Activated CD8-positive, alpha-beta T cell treated with anti-CD3 and anti-CD28 coated beads for 36 hours (primary cell): ENCODE results near the gene ZNF521. TPM values are rescaled to one million over a fixed set of nuclear protein-coding genes. Genes with fewer than 3 reads are reported as not detected.

ENCODE experiments used
- ATAC-seq: fragments of 200-7000 bp; cut with Tn5 transposase; one replicate; pipeline ENCODE4 v1.10.0; 2021; ENCODE audit warnings: mild to moderate bottlenecking, moderate library complexity
- CTCF ChIA-PET: fragments of 350-600 bp; sonication (Branson Sonifier 250); formaldehyde crosslinking; loops from one replicate; lab custom pipeline; 2021; ENCODE audit warnings: antibody characterized with exemption; lab: Charles Lee
- POLR2A ChIA-PET: fragments of 350-600 bp; sonication (Branson Sonifier 250); formaldehyde crosslinking; loops from one replicate; lab custom pipeline; 2021; ENCODE audit warnings: antibody characterized with exemption; lab: Charles Lee
- DNase-seq: peaks from one replicate; pipeline ENCODE4 v3.0.0-alpha.2; 2020
- H3K27ac Mint-ChIP-seq: one replicate; pipeline ENCODE4 v1.8.0; 2021; ENCODE audit warnings: mild to moderate bottlenecking, mixed read lengths
- H3K27me3 Mint-ChIP-seq: one replicate; pipeline ENCODE4 v1.8.0; 2021; ENCODE audit warnings: mixed read lengths
- H3K36me3 Mint-ChIP-seq: one replicate; pipeline ENCODE4 v1.8.0; 2021; ENCODE audit warnings: low read depth, mixed read lengths
- H3K4me1 Mint-ChIP-seq: one replicate; pipeline ENCODE4 v1.8.0; 2021; ENCODE audit warnings: low read depth, mixed read lengths
- H3K4me3 Mint-ChIP-seq: one replicate; pipeline ENCODE4 v1.8.0; 2021; ENCODE audit warnings: mild to moderate bottlenecking, moderate library complexity, mixed read lengths
- H3K9me3 Mint-ChIP-seq: one replicate; pipeline ENCODE4 v1.8.0; 2021; ENCODE audit warnings: mixed read lengths
- CTCF ChIP-seq: fragments of 200-600 bp; IDR thresholded peaks from one replicate; pipeline ENCODE4 v1.8.0; 2022; ENCODE audit warnings: antibody characterized with exemption, mild to moderate bottlenecking
- intact Hi-C: fragments of 100-400 bp; cut with micrococcal nuclease; formaldehyde crosslinking; loops from one replicate; pipeline ENCODE4 v1.10.0; 2022
- total RNA-seq, 2 experiments: library from RNA; stranded (reverse); gene quantifications; one replicate each; pipeline ENCODE4 v1.2.3, GENCODE V29; 2021

ZNF521 gene
- total RNA-seq, 2 experiments from 2014 or later = not detected

- no peaks in the 10 kb centered on the region for H3K9me3 Mint-ChIP-seq
- H3K36me3 Mint-ChIP-seq = no peaks in the 10 kb centered on the region
- DNase-seq (no peak), ATAC-seq (no peak)
- no peaks in the 10 kb centered on the region for H3K4me1 Mint-ChIP-seq
- ChIA-PET CTCF (no interaction called here), POLR2A (no interaction called here)
- no peak overlapping the region for H3K4me3 Mint-ChIP-seq
- intact Hi-C loops = no loop called here
- H3K27me3 Mint-ChIP-seq = peaks cover 3% of the 10 kb centered on the region
- no peak for TF ChIP-seq CTCF
- no peak overlapping the region for H3K27ac Mint-ChIP-seq
Measured at GRCh38 chr18:25236736-25237135, 115.2 kb downstream of the ZNF521 start.

- ATAC-seq (no peak), DNase-seq (no peak)
- intact Hi-C loops = no loop called here
- H3K9me3 Mint-ChIP-seq = no peaks in the 10 kb centered on the region
- CTCF ChIA-PET = no interaction called here
- no peaks in the 10 kb centered on the region for H3K4me1 Mint-ChIP-seq
- no peak overlapping the region for H3K4me3 Mint-ChIP-seq
- TF ChIP-seq CTCF = no peak
- peaks cover 3% of the 10 kb centered on the region for H3K27me3 Mint-ChIP-seq
- H3K27ac Mint-ChIP-seq = no peak overlapping the region
- H3K36me3 Mint-ChIP-seq = no peaks in the 10 kb centered on the region
- POLR2A ChIA-PET = no interaction called here
Measured at GRCh38 chr18:25235401-25236042, 116.4 kb downstream of the ZNF521 start.

- intact Hi-C loops = no loop called here
- Mint-ChIP-seq H3K4me3 (no peak overlapping the region), H3K27me3 (peaks cover 3% of the 10 kb centered on the region), H3K36me3 (no peaks in the 10 kb centered on the region), H3K27ac (no peak overlapping the region), H3K9me3 (no peaks in the 10 kb centered on the region), H3K4me1 (no peaks in the 10 kb centered on the region)
- ATAC-seq (no peak), DNase-seq (no peak)
- ChIA-PET POLR2A (no interaction called here), CTCF (no interaction called here)
- TF ChIP-seq CTCF = no peak
Measured at GRCh38 chr18:25234740-25235345, 117.1 kb downstream of the ZNF521 start.

- intact Hi-C loops = no loop called here
- DNase-seq = no peak
- POLR2A ChIA-PET = no interaction called here
- CTCF ChIA-PET = no interaction called here
- Mint-ChIP-seq H3K27ac (no peak overlapping the region), H3K4me1 (no peaks in the 10 kb centered on the region), H3K36me3 (no peaks in the 10 kb centered on the region), H3K9me3 (no peaks in the 10 kb centered on the region), H3K27me3 (peaks cover 3% of the 10 kb centered on the region), H3K4me3 (no peak overlapping the region)
- ATAC-seq = no peak
- no peak for TF ChIP-seq CTCF
Measured at GRCh38 chr18:25234322-25234639, 117.7 kb downstream of the ZNF521 start.

- peaks cover 3% of the 10 kb centered on the region for H3K27me3 Mint-ChIP-seq
- no peak for ATAC-seq
- H3K4me1 Mint-ChIP-seq = no peaks in the 10 kb centered on the region
- H3K27ac Mint-ChIP-seq = no peak overlapping the region
- intact Hi-C loops = loop anchor here (1.0 kb wide), 1 partner anchor 11 kb away; no protein-coding TSS in a partner anchor
- DNase-seq = no peak
- no peak overlapping the region for H3K4me3 Mint-ChIP-seq
- no peak for TF ChIP-seq CTCF
- ChIA-PET POLR2A (no interaction called here), CTCF (interaction anchor here (0.6 kb wide), 1 partner anchor 10 kb away, joined by 3 read pairs; no protein-coding TSS in a partner anchor)
- H3K36me3 Mint-ChIP-seq = no peaks in the 10 kb centered on the region
- H3K9me3 Mint-ChIP-seq = no peaks in the 10 kb centered on the region
Measured at GRCh38 chr18:25233528-25234321, 118.2 kb downstream of the ZNF521 start.
